H9 (cell line): Measurements from ENCODE around the gene RIBC2. TPM values are rescaled to one million over a fixed set of nuclear protein-coding genes. Genes with fewer than 3 reads are reported as not detected.

Experiments used
- DNase-seq: peaks from one replicate; pipeline ENCODE4 v3.0.0-alpha.2; 2017
- H2AFZ ChIP-seq: one replicate; pipeline ENCODE4 v1.6.1; 2013; ENCODE audit warnings: mild to moderate bottlenecking, low read length, control low read depth, moderate library complexity
- H2AK5ac ChIP-seq: 2 replicates; pipeline ENCODE4 v1.6.1; 2013; ENCODE audit warnings: low read length, control low read depth, mixed read lengths; ENCODE audit not compliant: insufficient read length
- H2BK120ac ChIP-seq: one replicate; pipeline ENCODE4 v1.6.1; 2013; ENCODE audit warnings: low read depth, mild to moderate bottlenecking, low read length, control low read depth, inconsistent platforms; ENCODE audit not compliant: poor library complexity, severe bottlenecking
- H2BK12ac ChIP-seq: 2 replicates; pipeline ENCODE4 v1.6.1; 2013; ENCODE audit warnings: low read length, control low read depth, mixed read lengths, low read depth; ENCODE audit not compliant: insufficient read length
- H2BK15ac ChIP-seq: 2 replicates; pipeline ENCODE4 v1.6.1; 2013; ENCODE audit warnings: low read depth, low read length, control low read depth
- H2BK20ac ChIP-seq: one replicate; pipeline ENCODE4 v1.6.1; 2013; ENCODE audit warnings: low read depth, mild to moderate bottlenecking, low read length, control low read depth, inconsistent platforms; ENCODE audit not compliant: poor library complexity, severe bottlenecking
- H2BK5ac ChIP-seq: 2 replicates; pipeline ENCODE4 v1.6.1; 2013; ENCODE audit warnings: low read length, control low read depth, mixed read lengths; ENCODE audit not compliant: insufficient read length
- H3K14ac ChIP-seq: 2 replicates; pipeline ENCODE4 v1.6.1; 2013; ENCODE audit warnings: low read length, control low read depth; ENCODE audit not compliant: insufficient read depth
- H3K18ac ChIP-seq: 2 replicates; pipeline ENCODE4 v1.6.1; 2013; ENCODE audit warnings: low read depth, mild to moderate bottlenecking, mixed read lengths, low read length, control low read depth; ENCODE audit not compliant: insufficient read length
- H3K23ac ChIP-seq: 2 replicates; pipeline ENCODE4 v1.6.1; 2013; ENCODE audit warnings: low read length, control low read depth, mixed read lengths, low read depth; ENCODE audit not compliant: insufficient read length
- H3K23me2 ChIP-seq: 2 replicates; pipeline ENCODE4 v1.6.1; 2013; ENCODE audit warnings: low read depth, mild to moderate bottlenecking, mixed read lengths, low read length, control low read depth; ENCODE audit not compliant: insufficient read length, poor library complexity, severe bottlenecking
- H3K27ac ChIP-seq: 2 replicates; pipeline ENCODE4 v1.5.1; 2013; ENCODE audit warnings: low read length, control low read depth, mixed read lengths, low read depth; ENCODE audit not compliant: insufficient read length
- H3K27me3 ChIP-seq: 2 replicates; pipeline ENCODE4 v1.6.1; 2013; ENCODE audit warnings: low read length, control low read depth, inconsistent platforms; ENCODE audit not compliant: insufficient read depth
- H3K4ac ChIP-seq: 2 replicates; pipeline ENCODE4 v1.6.1; 2013; ENCODE audit warnings: low read depth, mild to moderate bottlenecking, control low read depth, inconsistent platforms, low read length, moderate library complexity
- H3K4me1 ChIP-seq: 2 replicates; pipeline ENCODE4 v1.6.1; 2013; ENCODE audit warnings: low read length, control low read depth, inconsistent platforms; ENCODE audit not compliant: insufficient read depth
- H3K4me2 ChIP-seq: 2 replicates; pipeline ENCODE4 v1.6.1; 2013; ENCODE audit warnings: low read length, control low read depth, mixed read lengths; ENCODE audit not compliant: insufficient read length, insufficient read depth
- H3K56ac ChIP-seq: 2 replicates; pipeline ENCODE4 v1.6.1; 2013; ENCODE audit warnings: low read depth, mild to moderate bottlenecking, mixed read lengths, low read length, control low read depth; ENCODE audit not compliant: insufficient read length
- H3K79me1 ChIP-seq: 2 replicates; pipeline ENCODE4 v1.6.1; 2013; ENCODE audit warnings: low read depth, mild to moderate bottlenecking, moderate library complexity, low read length, control low read depth, inconsistent platforms; ENCODE audit not compliant: insufficient read depth, poor library complexity, severe bottlenecking
- H3K79me2 ChIP-seq: 2 replicates; pipeline ENCODE4 v1.6.1; 2013; ENCODE audit warnings: low read length, control low read depth, inconsistent platforms; ENCODE audit not compliant: insufficient read depth
- H3K9ac ChIP-seq: 2 replicates; pipeline ENCODE4 v1.6.1; 2013; ENCODE audit warnings: low read length, control low read depth, mixed read lengths; ENCODE audit not compliant: insufficient read length; ENCODE audit errors: extremely low read depth
- H3K9me3 ChIP-seq: one replicate; pipeline ENCODE4 v1.6.1; 2013; ENCODE audit warnings: low read depth, low read length, inconsistent platforms; ENCODE audit not compliant: control insufficient read depth
- H3T11ph ChIP-seq: one replicate; pipeline ENCODE4 v1.6.1; 2013; ENCODE audit warnings: mild to moderate bottlenecking, low read length, control low read depth, inconsistent platforms
- H4K20me1 ChIP-seq: one replicate; pipeline ENCODE4 v1.6.1; 2013; ENCODE audit not compliant: control insufficient read depth, insufficient read length, insufficient read depth
- H4K5ac ChIP-seq: 2 replicates; pipeline ENCODE4 v1.6.1; 2013; ENCODE audit warnings: low read depth, mild to moderate bottlenecking, mixed read lengths, low read length, control low read depth; ENCODE audit not compliant: insufficient read length
- H4K8ac ChIP-seq: replicated peaks from 2 replicates; pipeline ENCODE4 v1.6.1; 2013; ENCODE audit warnings: low read length, control low read depth, mixed read lengths, low read depth; ENCODE audit not compliant: insufficient read length
- H4K91ac ChIP-seq: 2 replicates; pipeline ENCODE4 v1.6.1; 2013; ENCODE audit warnings: low read depth, mild to moderate bottlenecking, moderate library complexity, mixed read lengths, low read length, control low read depth; ENCODE audit not compliant: insufficient read length
- H3K27ac Mint-ChIP-seq, 3 experiments: 2 replicates in 2 of 3; 3 replicates in 1 of 3; pipeline ENCODE4 v1.8.0; 2020 to 2021; ENCODE audit warnings: mixed read lengths in 3 of 3, mild to moderate bottlenecking in 1 of 3, moderate library complexity in 1 of 3
- H3K27me3 Mint-ChIP-seq: 2 replicates; pipeline ENCODE4 v1.8.0; 2021; ENCODE audit warnings: low read depth, mild to moderate bottlenecking, moderate library complexity, mixed read lengths
- H3K36me3 Mint-ChIP-seq, 3 experiments: 2 replicates in 2 of 3; 3 replicates in 1 of 3; pipeline ENCODE4 v1.8.0; 2020 to 2021; ENCODE audit warnings: low read depth in 3 of 3, mixed read lengths in 3 of 3; ENCODE audit not compliant: insufficient read depth in 1 of 3
- H3K4me1 Mint-ChIP-seq, 2 experiments: 2 replicates each; pipeline ENCODE4 v1.8.0; 2020; ENCODE audit warnings: mixed read lengths in 2 of 2
- H3K4me3 Mint-ChIP-seq, 2 experiments: 2 replicates in 1 of 2; 3 replicates in 1 of 2; pipeline ENCODE4 v1.8.0; 2020 to 2021; ENCODE audit warnings: mild to moderate bottlenecking in 2 of 2, mixed read lengths in 2 of 2, moderate library complexity in 1 of 2
- H3K9me3 Mint-ChIP-seq, 2 experiments: 2 replicates in 1 of 2; 3 replicates in 1 of 2; pipeline ENCODE4 v1.8.0; 2020; ENCODE audit warnings: mild to moderate bottlenecking in 2 of 2, mixed read lengths in 2 of 2, moderate library complexity in 1 of 2
- CTCF ChIP-seq: fragments of 200-600 bp; sonication (generic); conservative IDR thresholded peaks from 3 replicates; pipeline ENCODE4 v1.8.0; 2021; ENCODE audit warnings: antibody characterized with exemption, mild to moderate bottlenecking
- WGBS: extraction: QIAGEN DNeasy Blood & Tissue Kit; methylation state at CpG from one replicate; pipeline ENCODE4 v1.1.7; 2013; ENCODE audit warnings: missing lambda C conversion rate, low lambda C conversion rate, mixed read lengths; ENCODE audit not compliant: insufficient read length; ENCODE audit errors: extremely low coverage; 5-methylcytosine and 5-hydroxymethylcytosine counted together
- total RNA-seq: library from RNA; stranded (reverse); gene quantifications from 2 replicates; pipeline ENCODE4 v1.2.1, GENCODE V29; 2021

RIBC2 gene
- total RNA-seq, 1 experiment from 2014 or later = 4.1 TPM

- no peak overlapping the region for H2BK12ac ChIP-seq
- no peaks in the 10 kb centered on the region for H3K79me1 ChIP-seq
- no peak overlapping the region for H4K91ac ChIP-seq
- no peaks in the 10 kb centered on the region for H3K27me3 ChIP-seq
- H4K8ac ChIP-seq = no peak overlapping the region
- no peak overlapping the region for H3K27ac ChIP-seq
- no peak overlapping the region for H3K18ac ChIP-seq
- H3K23me2 ChIP-seq = no peaks in the 10 kb centered on the region
- DNase-seq = no peak
- no peak for TF ChIP-seq CTCF
- H3K14ac ChIP-seq = no peak overlapping the region
- Mint-ChIP-seq H3K27ac (no peak overlapping the region), H3K9me3 (peaks cover 23 to 29% of the 10 kb centered on the region in 2 experiments), H3K36me3 (peaks cover 0 to 14% (median 4%) of the 10 kb centered on the region in 3 experiments; a peak in 4 of 7 replicates), H3K4me3 (no peak overlapping the region), H3K4me1 (no peaks in the 10 kb centered on the region), H3K27me3 (peaks cover 2% of the 10 kb centered on the region)
- H2BK120ac ChIP-seq = no peak overlapping the region
- no peak overlapping the region for H3K4me2 ChIP-seq
- no peak overlapping the region for H3T11ph ChIP-seq
- H3K23ac ChIP-seq = no peak overlapping the region
- no peaks in the 10 kb centered on the region for H3K79me2 ChIP-seq
- H4K5ac ChIP-seq = no peak overlapping the region
- H2BK15ac ChIP-seq = no peak overlapping the region
- no peak overlapping the region for H3K4ac ChIP-seq
- no peak overlapping the region for H2BK20ac ChIP-seq
- no peaks in the 10 kb centered on the region for H3K4me1 ChIP-seq
- no peaks in the 10 kb centered on the region for H3K9me3 ChIP-seq
- no peak overlapping the region for H3K9ac ChIP-seq
- no peak overlapping the region for H2BK5ac ChIP-seq
- no CpG with 5 or more reads among the region's 3 CpGs for WGBS
- H2AFZ ChIP-seq = no peak overlapping the region
- H3K56ac ChIP-seq = no peak overlapping the region
- H2AK5ac ChIP-seq = no peak overlapping the region
- H4K20me1 ChIP-seq = no peaks in the 10 kb centered on the region
Measured at GRCh38 chr22:45376009-45376408, 37.5 kb upstream of the RIBC2 start.
